NK-92 (cell line): ENCODE measurements around the gene TMEM120B.
A peak's percentile ranks its signal among the peaks of the same experiment; 100 is the strongest.
"Not testable (repeated sequence)": the region's sequence is repeated elsewhere in the genome, so short reads cannot be mapped to it uniquely, and the experiment has no call there.

Experiments
- DNase-seq: peaks from one replicate; lab custom pipeline; 2025; ENCODE audit not compliant: unreplicated experiment; lab: John Stamatoyannopoulos, UW

The TMEM120B gene

DNA sequence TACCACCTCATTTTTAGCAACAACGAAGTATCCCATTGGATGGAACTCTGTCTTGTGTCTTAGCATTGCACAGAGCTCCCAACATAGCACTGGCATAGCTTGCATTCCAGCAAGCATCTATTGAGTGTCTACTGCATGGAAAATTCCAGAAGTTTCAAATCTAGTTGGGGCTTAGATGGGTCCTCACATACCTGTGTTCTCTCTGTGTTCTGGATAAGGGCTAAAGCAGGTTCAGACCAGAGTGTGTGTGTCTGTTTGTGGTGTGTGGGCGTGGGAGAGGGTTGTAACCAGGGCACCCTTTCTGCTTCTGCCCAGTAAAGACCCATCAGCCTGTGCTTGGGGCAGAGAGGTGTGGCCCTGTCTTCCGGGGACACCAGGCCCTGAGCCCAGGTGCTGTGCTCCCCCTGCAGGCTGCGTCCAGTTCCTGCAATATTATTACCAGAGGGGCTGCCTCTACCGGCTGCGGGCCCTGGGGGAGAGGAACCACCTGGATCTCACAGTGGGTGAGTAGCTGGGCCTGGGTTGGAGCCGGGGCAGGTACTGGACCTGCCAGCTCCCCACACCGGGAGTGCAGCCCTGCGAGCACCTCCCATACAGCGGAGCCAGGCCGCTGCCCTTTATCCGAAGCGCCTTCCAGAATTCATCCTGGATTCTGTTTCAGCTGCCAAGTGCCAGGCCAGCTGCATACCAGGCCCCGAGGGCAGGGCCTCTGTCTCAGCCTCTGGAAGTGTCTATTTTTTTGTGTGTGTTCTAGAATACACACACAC lies 60.6 kb downstream of the TMEM120B start:
- no peak for DNase-seq

DNA sequence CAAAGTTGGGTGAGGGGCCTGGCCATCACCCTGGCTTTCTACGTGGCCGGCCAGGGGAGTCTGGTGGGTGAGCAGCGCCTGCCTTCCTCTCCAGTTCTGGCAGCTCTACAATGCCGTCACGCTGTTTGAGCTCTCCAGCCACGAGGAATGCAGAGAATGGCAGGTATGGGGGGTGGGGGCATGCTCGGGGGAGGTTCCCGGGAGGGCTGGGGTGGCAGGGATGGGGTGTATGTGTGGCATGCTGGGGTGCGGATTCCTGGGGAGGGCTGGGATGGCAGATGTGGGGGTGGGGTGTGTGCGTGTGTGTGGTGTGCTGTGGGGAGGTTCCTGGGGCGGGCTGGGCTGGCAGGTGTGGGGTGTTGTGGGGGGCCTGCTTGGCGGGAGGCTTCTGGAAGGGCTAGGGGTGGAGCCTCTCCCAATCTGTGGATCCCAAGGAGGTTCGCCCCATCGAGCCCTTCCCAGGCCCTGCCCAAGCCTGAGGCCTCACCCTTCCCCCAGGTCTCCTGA lies 62.5 kb downstream of the TMEM120B start:
- no peak for DNase-seq

DNA sequence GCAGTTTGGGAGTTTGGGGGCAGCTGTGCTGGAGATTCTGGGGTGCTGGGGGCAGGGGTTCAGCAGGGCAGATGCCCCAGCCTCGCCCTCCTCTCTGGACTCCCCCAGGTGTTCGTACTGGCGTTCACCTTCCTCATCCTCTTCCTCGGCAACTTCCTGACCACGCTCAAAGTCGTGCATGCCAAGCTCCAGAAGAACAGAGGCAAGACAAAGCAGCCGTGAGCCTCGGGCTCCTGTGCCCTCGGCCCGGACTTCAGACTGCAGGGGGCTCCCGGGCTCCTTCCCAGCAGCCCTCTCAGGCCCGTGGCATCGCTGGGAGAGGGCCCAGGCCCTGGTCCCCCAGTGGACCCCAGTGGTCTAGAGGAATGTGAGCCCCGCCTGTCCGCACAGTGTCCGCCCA lies 62.9 kb downstream of the TMEM120B start:
- no peak for DNase-seq

DNA sequence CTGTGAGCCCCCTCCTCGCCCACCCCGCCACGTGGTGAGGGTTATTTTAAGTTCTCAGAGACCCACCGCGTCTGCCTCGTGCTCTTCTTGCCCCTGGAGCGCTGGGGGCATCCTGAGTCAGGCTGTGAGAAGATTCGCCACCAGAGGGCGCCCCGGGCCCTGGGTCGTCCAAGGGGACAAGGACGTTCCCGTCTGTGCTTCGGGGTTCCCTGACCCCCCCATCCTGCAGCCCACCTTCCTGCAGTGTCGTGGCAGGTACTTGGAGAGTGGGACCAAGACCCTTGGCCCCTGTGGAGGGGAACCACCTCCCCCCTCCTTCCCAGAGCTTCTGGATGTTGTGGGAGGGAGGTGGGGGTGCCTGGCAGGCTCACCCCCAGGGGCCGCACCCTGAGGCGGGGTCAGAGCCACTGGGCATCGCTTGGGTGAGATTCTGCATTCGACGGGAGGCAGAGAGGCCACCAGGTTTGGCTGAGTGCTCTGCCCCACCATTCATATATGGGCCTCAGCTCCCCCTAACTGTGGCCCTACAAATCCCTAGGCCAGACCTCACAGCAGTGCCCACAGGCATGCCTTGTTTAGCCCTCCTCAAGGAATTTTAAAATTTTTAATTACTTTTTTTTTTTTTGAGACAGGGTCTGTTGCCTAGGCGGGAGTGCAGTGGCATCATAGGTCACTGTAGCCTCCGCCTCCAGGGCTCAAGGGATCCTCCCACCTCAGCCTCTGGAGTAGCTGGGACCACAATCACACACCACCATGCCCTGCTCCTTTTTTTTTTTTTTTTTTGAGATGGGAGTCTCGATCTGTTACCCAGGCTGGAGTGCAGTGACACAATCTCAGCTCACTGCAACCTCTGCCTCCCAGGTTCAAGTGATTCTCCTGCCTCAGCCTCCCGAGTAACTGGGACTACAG lies 63.9 kb downstream of the TMEM120B start:
- DNase-seq, result no peak

DNA sequence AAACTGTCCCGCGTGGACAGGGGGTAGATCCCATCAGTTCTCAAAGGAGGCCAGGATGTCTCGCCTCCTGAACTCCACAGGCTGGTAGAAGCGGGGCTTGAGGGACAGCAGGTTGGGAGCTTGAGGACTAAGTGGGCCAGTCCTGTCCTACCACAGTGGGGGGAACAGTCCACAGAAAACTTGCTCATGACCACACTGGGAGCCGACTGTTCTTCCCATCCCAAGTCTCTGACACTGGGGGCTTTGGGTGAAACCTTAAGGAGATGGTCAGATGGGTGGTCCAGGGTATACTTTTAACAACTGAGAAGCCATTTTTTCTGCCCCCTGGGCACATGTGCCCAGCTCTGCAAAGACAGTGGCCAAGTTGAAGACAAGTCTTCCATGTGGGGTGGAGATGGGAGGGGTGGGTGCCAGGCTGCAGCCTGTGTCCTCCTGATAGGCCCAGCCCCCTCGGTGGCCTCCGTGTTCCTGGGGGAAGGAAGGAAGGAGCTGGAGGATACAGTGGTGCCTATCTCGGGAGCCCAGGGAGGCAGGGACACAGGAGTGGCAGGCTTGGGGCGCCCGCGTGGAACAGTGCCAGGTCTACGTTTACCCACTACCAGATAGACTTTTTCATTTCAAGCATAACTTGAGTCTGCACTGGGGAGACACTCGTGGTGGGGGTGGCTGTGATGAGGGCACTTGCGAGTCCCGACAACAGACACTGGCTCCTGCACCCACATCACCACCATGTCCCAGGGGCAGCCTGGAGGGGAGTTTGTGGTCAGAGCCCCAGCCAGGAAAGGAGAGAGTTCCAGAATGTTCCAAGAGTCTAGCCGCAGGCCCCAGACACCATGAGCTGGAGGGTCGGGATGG lies 66.2 kb downstream of the TMEM120B start:
- DNase-seq, result no peak

DNA sequence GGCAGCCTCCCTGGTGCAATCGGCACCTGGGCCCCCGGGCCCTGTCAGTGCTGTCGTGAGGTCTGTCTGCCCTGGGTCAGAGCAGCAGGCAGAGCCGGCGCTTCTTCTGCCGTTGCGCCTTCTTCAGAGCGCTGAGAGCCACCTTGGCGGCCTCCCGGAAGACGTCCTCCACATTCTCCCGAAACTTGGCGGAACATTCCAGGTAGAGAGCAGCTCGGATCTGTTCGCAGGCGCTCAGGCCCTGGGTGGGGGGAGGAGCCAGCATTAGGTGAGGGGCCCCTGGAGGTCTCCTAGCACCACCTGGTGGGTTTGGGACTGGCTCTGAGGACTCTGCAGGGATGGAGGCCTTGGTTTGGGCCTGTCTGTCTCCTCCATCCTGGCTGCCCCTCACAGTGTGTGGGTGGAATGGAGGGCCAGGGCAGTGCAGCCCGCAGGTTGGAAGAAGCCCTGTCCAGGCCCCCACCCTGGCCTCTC lies 66.9 kb downstream of the TMEM120B start:
- no peak for DNase-seq

DNA sequence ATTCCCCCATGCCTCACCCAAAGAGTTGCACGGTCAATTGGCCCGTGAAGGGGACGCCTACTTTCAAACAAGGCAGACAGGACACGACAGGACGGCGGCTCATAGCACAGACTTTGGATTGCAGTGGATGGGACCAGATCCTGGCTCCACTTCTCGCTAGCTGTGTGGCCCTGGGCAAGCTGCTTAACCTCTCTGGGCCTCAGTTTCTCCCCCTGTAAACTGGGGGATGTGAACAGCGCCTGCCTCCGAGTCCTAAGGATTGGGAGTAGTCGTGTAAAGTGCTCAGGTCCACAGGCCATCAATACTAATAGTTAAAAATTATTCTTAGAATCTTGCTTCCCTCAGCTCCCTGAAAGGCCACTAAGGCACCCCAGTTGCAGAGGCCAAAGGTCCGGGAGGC lies 67.9 kb downstream of the TMEM120B start:
- DNase-seq, result no peak

DNA sequence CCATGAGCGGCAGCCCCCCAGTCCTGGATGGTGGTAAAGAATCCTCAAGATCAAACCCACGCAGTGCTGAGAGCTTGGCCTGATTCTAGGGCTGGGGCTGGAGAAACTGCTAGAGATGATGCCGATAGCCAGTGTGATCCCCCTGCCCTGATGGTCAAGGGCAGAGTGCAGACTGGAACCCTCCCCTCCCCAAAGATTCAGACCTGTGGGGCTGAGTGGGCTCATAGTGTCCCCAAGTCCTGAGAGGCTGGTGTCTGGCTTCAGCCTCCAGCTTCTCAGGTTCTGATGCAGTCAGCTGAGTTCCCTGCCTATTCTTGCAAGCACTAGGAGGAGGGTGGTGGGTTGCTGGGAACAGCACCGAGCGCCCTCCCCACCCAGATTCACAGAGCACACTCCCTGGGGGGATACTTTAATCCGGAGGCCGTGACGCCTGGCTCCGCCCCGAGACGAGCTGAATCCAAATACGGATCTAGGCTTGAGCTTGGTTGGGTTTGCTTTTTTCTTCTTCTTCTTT lies 69.0 kb downstream of the TMEM120B start:
- no peak for DNase-seq

DNA sequence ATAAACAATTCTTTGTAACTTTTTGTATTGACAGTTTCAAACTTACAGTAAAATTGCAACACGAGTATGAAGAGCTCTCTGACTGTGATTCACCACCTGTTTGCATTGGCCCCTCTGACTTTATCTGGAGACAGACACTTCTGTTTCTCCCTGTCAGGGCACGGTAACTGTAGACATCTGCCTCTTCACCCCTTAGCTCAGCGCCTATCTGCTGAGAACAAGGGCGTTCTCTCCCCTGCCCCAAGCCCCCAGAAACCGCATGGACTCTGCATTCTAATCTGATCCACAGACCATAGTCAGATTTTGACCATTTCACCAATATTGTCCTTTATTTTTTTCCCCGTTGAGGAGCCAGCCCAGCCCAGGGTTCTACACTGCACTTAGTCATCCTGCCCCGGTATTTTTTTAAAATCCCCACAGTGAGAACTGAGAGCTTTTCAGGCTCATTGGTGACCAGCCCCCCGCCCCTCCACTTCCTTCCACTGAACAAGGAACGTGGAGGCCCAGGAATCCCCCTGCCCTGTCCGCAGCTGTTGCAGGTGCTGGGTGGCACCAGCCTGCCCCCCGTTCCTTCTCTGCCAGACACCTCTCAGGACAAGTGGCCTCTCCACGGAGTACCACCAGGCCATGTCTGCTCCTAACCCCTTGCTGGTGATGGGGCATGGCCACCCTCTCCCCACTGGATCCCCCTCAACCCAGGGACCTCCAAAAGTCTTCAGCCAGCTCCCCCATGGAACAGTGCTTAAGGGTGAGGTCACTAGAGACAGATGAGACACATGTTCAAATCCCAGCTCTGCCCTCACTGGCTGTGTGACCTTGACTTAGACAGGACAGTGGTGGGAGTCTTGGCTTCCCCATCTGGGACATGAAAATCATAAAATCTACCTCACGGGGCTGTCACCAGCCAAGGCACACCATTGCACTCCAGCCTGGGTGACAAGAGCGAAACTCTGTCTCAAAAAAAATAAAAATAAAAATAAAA lies 69.7 kb downstream of the TMEM120B start:
- no peak for DNase-seq

DNA sequence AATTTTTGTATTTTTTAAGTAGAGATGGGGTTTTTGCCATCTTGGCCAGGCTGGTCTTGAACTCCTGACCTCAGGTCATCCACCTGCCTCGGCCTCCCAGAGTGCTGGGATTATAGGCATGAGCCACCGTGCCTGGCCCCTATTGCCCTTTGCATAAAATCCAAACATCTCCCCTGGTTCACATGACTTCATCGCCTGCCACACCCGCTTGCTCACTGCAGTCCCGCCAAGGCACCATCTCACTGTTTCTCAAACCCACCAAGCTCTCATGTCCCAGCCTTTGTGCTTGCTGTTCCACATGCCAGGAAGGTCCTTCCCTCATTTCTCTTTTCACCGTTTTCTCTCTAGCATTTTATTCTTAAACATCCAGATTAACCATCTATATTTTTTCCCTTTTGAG lies 71.2 kb downstream of the TMEM120B start:
- no peak for DNase-seq

DNA sequence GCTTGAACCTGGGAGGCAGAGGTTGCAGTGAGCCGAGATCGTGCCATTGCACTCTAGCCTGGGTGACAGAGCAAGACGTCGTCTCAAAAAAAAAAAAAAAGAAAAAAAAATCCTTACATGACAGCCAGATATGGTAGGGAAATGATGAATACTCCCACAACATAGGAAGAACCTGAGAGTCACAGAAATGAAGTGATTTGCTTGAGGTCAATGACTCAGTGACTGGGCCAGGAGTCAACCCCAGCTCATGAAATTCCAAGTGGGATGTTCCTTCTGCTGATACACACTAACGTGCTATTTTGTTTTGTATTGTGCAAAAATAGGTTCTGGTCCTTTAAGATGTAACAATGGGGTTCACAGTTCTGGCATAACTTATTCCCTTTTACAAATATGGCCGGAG lies 71.9 kb downstream of the TMEM120B start:
- no peak for DNase-seq

DNA sequence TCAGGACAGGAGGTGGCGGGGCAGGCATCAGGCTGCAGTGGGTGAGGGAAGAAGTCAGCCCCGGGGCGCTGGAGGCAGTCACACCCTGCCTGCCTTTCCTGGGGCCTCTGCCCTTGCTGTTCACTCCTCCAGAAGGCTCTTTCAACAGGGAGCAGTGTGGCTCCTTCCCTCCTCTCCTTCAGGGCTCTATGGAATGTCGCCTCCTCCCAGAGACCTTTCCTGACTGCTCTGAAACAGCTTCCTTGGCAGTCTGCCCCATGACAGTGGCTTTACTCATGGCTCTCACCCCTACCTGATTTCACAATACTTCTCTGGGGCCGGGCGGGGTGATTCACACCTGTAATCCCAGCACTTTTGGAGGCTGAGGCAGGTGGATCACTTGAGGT lies 73.9 kb downstream of the TMEM120B start:
- DNase-seq, result no peak

DNA sequence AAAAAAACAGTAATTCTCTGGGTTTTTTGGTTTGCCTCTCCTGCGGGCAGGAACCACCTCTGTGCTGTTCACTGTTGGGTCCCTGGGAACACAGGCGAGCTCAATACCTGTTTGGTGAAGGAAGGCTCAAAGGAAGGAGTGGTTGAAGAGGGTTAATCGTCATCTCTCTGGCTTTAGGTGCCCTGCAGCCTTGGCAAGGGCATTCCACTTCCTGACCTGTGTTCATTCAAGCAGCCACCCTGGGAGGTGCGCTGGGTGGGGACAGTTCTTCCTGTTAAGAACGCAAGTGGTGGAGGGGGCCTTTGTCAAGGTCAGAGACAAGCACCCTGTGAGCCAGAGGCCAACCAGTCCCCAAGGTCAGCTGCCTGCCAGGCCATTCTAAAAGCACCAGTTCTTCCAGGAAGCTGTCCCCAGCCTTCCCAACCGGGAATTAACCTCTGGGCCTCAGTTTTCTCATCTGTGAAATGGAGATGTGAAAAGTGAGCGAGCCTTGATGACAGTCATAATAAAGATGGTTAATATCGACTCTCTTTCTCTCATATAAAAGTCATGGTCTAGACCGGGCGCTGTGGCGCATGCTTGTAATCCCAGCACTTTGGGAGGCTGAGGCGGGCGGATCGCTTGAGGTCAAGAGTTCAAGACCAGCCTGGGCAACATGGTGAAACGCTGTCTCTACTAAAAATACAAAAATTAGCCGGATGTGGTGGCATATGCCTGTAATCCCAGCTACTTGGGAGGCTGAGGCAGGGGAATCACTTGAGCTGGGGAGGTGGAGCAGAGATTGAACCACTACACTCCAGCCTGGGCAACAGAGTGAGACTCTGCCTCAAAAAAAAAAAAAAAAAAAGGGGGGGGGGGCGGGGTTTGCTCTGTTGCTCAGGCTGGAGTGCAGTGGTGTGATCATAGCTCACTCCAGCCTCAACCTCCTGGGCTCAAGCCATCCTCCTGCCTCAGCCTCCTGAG lies 74.8 kb downstream of the TMEM120B start:
- DNase-seq, result no peak

DNA sequence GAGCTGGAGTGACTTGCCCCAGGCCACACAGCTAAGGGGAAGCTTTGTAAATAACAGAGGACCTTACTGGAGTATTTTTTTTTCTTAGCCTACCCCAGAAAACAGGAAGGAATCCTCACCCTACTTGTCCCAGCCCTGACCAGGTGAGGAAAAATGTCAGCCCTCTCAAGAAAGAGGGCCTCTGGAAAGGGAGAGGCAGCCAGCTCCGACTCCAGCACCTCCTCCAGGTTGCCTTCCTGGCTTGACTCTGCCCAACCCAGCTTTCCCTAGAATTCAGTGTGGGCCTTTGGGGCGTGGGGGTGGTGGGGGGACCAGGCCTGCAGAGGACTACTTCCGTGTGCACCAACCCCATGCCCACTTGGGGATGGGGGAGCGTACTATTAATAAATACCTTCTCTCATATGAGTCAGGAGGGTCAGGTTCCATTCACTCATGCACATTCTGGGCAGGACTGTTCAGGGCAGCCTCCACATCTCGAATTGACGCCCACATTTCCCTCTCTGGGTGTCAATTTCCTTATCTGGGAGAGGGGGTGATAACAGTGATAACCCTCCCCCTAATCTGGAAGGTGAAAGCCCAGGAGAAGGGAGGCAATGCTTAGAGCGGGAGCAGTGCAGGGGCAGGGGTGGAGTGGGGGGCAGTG lies 75.7 kb downstream of the TMEM120B start:
- DNase-seq, result no peak

DNA sequence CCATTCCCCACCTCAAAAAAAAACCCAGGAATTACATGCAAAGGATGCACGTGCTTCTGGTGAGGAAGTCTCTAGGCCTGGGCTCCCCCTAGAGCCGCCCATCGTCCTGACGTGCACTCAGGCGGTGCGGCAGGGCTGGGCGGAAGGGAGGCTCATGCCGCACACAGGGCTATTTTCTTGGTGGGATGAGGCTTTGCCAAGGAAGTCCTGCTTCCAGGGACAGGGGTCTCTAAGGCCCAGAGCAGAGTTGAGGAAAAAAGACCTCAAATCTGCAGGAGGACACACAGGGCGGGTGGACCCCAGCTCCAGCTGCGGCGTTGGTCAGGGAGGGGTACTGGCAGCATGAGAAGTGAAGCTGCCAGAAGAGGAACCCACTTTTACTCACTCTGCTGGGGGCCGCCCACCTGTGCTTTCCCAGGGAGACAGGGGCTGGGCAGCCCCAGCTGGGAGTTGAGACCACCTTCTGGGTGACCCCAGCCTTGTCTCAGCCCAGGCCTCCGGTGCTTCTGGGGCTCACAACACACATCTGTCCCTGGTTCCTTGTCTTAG lies 76.8 kb downstream of the TMEM120B start:
- no peak for DNase-seq

DNA sequence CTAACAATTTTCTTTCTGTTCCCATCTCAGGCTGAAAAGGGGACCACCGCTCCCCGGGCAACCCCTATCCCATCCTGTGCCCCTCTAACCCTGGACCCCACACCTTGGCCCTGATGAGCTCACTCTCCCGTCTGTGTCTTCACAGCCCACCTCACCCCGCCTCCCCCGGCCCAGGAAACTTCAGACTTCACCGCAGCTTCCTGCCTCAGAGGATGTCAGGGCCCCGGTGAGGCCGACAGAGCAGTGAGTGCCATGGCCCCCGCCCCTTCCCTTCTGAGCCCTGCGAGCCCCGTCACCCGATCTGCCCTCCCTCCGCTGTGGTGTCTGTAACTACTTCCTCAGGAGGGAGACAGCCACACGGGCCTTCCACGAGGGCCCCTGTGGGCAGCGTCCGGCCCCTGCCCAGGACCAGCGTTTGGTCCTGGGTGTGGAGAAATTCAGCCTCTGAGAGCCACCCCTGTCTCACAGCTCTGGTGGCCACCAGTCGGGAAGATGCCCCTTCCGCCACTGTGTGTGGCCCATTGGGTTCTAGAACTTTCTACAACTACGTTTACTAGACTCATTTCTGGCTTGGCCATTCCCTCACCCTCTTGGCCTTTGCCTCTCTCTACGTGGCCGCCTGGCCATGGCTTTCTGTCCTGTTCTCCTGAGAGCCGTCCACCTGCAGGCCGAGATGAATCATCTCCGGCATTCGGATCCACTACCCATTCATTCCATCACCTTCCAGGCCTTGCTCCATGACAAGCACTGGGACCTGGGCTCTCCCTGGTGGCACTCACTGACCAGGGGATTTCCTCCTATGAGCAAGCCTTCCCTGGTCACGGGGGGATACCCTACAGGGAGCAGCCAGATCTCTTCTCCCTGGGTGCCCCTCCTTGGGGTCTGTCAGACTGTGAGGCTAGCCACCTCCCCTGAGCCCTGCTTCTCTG lies 77.5 kb downstream of the TMEM120B start:
- peak; percentile 70 for DNase-seq

DNA sequence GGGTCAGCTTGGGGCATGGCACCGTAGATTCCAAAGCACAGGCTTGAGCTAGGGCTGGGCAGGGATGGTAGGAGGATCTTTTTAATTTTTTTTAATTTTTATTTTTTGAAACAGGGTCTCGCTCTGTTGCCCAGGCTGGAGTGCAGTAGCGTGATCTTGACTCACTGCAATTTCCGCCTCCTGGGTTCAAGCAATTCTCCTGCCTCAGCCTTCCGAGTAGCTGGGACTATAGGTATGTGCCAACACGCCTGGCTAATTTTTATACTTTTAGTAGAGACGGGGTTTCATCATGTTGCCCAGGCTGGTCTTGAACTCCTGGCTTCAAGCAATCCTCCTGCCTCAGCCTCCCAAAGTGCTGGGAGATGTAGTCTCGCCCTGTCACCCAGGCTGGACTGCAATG lies 78.2 kb downstream of the TMEM120B start:
- DNase-seq, result not testable (repeated sequence)
